ENCODE measurements around the gene CHST4.

GRCh38 chr16:71532366-71532765, 6.1 kb downstream of the CHST4 start:
- no peak for TF ChIP-seq TAF1 (IDR thresholded peaks at IDR 0.05; ENCODE audit: borderline replicate concordance, insufficient read depth, low read length)
- TF ChIP-seq POLR2AphosphoS5 (IDR thresholded peaks at IDR 0.05; ENCODE audit: low read depth, low read length) = no peak
- no peak for TF ChIP-seq REST (IDR thresholded peaks at IDR 0.05; ENCODE audit: insufficient read depth in 1 of 2, low read depth in 2 of 2, low read length in 2 of 2)
- TF ChIP-seq SIN3A (IDR thresholded peaks at IDR 0.05; ENCODE audit: borderline replicate concordance, insufficient read depth, low read length) = no peak

Data from PFSK-1 (cell line).